ENCODE measurements around the gene MICAL2. TPM values are rescaled to one million over a fixed set of nuclear protein-coding genes. Genes with fewer than 3 reads are reported as not detected.

Gene MICAL2
- total RNA-seq, 4 donors from 2014 or later = 24.7 to 53.7 (median 37.0) TPM

DNA sequence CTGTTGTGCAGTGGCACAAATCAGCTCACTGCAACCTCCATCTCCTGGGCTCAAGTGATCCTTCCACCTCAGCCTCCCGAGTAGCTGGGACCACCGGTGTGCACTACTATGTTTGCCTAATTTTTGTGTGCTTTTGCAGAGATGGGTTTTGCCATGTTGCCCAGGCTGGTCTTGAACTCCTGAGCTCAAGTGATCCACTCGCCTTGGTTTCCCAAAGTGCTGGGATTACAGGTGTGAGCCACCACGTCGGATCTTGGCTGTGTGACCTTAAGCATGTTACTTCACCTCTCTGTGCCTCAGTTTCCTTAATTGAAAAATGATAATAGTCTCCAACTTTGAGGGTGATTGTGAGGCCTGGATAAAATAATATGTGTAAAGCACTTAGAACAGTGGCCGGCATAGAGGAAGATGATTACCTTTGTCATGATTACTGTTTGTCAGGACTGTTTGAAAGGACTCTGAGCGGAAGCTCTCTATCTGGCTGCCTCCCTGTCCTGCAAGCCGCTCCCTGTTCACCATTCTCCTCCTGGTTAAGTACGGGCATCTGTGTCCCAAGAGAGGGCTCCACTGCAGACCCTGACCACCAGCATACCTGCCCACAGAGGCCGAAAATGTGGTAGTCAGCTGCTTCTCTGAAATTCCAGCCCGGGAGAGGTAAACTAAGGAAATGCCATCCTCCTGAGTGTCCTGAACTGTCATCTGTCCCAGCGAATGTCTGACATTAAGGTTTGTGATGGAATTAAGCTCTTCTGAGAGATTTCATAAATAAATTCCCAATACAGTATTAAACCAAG is 73.6 kb downstream of the MICAL2 start:
- no peak for TF ChIP-seq POLR2A (IDR thresholded peaks at IDR 0.05)
- TF ChIP-seq, protein P1, sequence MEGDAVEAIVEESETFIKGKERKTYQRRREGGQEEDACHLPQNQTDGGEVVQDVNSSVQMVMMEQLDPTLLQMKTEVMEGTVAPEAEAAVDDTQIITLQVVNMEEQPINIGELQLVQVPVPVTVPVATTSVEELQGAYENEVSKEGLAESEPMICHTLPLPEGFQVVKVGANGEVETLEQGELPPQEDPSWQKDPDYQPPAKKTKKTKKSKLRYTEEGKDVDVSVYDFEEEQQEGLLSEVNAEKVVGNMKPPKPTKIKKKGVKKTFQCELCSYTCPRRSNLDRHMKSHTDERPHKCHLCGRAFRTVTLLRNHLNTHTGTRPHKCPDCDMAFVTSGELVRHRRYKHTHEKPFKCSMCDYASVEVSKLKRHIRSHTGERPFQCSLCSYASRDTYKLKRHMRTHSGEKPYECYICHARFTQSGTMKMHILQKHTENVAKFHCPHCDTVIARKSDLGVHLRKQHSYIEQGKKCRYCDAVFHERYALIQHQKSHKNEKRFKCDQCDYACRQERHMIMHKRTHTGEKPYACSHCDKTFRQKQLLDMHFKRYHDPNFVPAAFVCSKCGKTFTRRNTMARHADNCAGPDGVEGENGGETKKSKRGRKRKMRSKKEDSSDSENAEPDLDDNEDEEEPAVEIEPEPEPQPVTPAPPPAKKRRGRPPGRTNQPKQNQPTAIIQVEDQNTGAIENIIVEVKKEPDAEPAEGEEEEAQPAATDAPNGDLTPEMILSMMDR (IDR thresholded peaks at IDR 0.05 in 4 of 5, conservative IDR thresholded peaks at IDR 0.05 in 1 of 5) = no peak
- no peaks in the 10 kb centered on the region for H3K9me3 ChIP-seq
- DNase-seq (no peak), ATAC-seq (no peak)
- no peaks in the 10 kb centered on the region for H3K27me3 ChIP-seq
- no peaks in the 10 kb centered on the region for H3K36me3 ChIP-seq
- intact Hi-C loops (cut with DNase I; ENCODE audit: low total_unique reads) = no loop called here
- peak overlapping the region in 1 of 4 donors; percentile 60 for H3K27ac ChIP-seq
- H3K4me1 ChIP-seq = peaks cover 0 to 17% of the 10 kb centered on the region in 2 donors
- in situ Hi-C loops (cut with MboI; ENCODE audit: low sequenced_read_pairs in 4 of 4) = no loop called here
- no peak overlapping the region for H3K4me3 ChIP-seq

DNA sequence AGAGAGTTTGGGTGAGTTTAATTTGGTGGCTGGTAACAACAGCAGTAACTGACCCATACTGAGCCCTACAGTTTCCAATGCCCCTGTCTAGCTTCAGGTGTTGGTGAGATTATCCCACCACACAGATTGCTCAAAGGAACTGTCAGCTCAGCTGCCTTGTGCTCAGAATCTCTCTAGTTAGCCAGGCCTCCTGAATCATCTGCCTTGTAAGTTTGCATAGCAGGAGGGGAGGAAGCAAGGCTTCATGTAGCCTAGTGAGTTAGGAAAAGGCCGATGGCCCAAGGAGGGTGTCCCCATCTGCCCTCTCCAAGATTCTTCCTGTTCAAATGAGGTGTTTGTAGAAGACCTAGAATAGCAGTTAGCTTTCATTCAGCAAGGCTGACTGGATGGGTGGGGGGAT is 74.3 kb downstream of the MICAL2 start:
- no peak for ATAC-seq
- H3K36me3 ChIP-seq = no peaks in the 10 kb centered on the region
- TF ChIP-seq, protein P1 (IDR thresholded peaks at IDR 0.05 in 4 of 5, conservative IDR thresholded peaks at IDR 0.05 in 1 of 5) = no peak
- no peak for TF ChIP-seq POLR2A (IDR thresholded peaks at IDR 0.05)
- in situ Hi-C loops (cut with MboI; ENCODE audit: low sequenced_read_pairs in 4 of 4) (no loop called here), intact Hi-C loops (cut with DNase I; ENCODE audit: low total_unique reads) (no loop called here)
- H3K4me1 ChIP-seq = peaks cover 0 to 14% of the 10 kb centered on the region in 2 donors
- H3K4me3 ChIP-seq = no peak overlapping the region
- H3K27ac ChIP-seq = no peak overlapping the region
- no peaks in the 10 kb centered on the region for H3K27me3 ChIP-seq
- DNase-seq = no peak
- no peaks in the 10 kb centered on the region for H3K9me3 ChIP-seq

- in situ Hi-C loops (cut with MboI; ENCODE audit: low sequenced_read_pairs in 4 of 4) (no loop called here), intact Hi-C loops (cut with DNase I; ENCODE audit: low total_unique reads) (no loop called here)
- Histone ChIP-seq H3K4me1 (peaks cover 0 to 11% of the 10 kb centered on the region in 2 donors), H3K27me3 (no peaks in the 10 kb centered on the region), H3K4me3 (no peak overlapping the region), H3K9me3 (no peaks in the 10 kb centered on the region), H3K36me3 (no peaks in the 10 kb centered on the region), H3K27ac (no peak overlapping the region)
- ATAC-seq (no peak), DNase-seq (no peak)
- no peak for TF ChIP-seq POLR2A (IDR thresholded peaks at IDR 0.05)
- TF ChIP-seq, protein P1 (IDR thresholded peaks at IDR 0.05 in 4 of 5, conservative IDR thresholded peaks at IDR 0.05 in 1 of 5) = no peak
These were observed 74.8 kb downstream of the MICAL2 start for GRCh38 chr11:12185106-12185690.

GRCh38 chr11:12185914-12186313 is 75.5 kb downstream of the MICAL2 start:
- in situ Hi-C loops (cut with MboI; ENCODE audit: low sequenced_read_pairs in 4 of 4) = no loop called here
- Histone ChIP-seq H3K27me3 (no peaks in the 10 kb centered on the region), H3K27ac (no peak overlapping the region), H3K9me3 (no peaks in the 10 kb centered on the region), H3K4me3 (no peak overlapping the region), H3K36me3 (no peaks in the 10 kb centered on the region), H3K4me1 (peaks cover 0 to 11% of the 10 kb centered on the region in 2 donors)
- TF ChIP-seq, protein P1 (IDR thresholded peaks at IDR 0.05 in 4 of 5, conservative IDR thresholded peaks at IDR 0.05 in 1 of 5) = no peak
- no peak for TF ChIP-seq POLR2A (IDR thresholded peaks at IDR 0.05)
- DNase-seq = no peak
- intact Hi-C loops (cut with DNase I; ENCODE audit: low total_unique reads) = no loop called here
- ATAC-seq = no peak

Data from gastrocnemius medialis (tissue), 4 donors.